Measurements from ENCODE around the gene ADD1. TPM values are rescaled to one million over a fixed set of nuclear protein-coding genes. Genes with fewer than 3 reads are reported as not detected.

Gene ADD1
- total and polyA plus RNA-seq, 2 of the 13 experiments (the other 11 are each of a cell fraction or from before 2014, with no cell fraction given), result 73.9 to 122 TPM

DNA sequence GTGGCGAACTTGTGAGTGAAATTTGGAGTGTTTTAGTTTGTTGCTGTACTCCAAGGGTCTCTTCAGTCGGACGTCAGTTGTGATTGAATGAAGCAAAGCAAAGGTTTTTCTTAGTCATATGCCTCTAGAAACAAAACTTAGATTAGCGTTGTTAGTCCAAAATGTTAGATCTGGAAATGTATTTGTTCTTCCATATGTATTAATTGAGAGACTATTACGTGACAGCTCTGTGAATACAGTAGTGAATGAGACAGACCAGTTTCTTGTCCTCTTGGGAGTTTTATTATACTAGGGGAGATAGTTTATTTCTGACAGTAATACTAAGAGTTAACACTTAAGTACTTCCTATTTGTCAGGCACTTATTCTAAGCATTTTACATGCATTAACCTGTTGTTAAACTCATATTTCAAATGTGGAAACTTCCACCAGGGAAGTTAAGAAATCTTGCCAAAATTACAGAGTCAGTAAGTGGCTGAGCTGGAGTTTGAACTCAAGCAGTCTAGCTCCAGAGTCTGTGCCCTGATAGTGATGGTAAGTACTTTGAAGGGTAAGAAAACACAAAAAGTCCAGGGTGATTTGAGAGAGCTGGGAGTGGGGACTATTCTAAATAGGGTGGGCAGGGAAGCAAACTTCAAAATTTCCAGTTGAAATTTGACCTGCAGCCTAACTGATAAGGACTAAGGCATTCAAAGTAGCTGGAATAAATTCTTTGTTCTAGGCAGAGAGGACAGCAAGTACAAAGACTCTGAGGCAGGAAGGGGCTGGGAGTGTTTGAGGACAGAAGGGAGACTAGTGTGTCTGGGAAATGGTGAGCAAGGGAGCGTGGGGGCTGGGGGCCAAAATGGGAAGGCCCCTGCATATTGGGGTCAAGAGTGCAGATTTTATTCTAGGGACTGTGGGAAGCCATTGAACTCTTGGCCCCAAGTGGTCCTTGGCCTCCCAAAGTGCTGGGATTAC lies 17.0 kb downstream of the ADD1 start (continued):
- peak; percentile 87 for TF ChIP-seq PAXIP1 (CRISPR knock-in tag; conservative IDR thresholded peaks at IDR 0.05)
- TF ChIP-seq, protein P1, sequence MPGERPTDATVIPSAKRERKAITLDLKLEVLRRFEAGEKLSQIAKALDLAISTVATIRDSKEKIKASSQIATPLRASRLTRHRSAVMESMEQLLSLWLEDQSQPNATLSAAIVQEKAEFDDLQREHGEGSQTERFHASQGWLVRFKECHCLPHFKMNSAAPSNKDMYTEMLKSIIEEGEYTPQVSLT (CRISPR knock-in tag; IDR thresholded peaks at IDR 0.05; ENCODE audit: borderline replicate concordance, low read depth), result no peak
- no peak for TF ChIP-seq MBNL3 (CRISPR knock-in tag; conservative IDR thresholded peaks at IDR 0.05)
- TF ChIP-seq PAWR (CRISPR knock-in tag; IDR thresholded peaks at IDR 0.05; ENCODE audit: borderline replicate concordance), result no peak
- TF ChIP-seq NFKBIZ (CRISPR knock-in tag; IDR thresholded peaks at IDR 0.05), result no peak
- TF ChIP-seq ZNF333 (CRISPR knock-in tag; IDR thresholded peaks at IDR 0.05; ENCODE audit: borderline replicate concordance), result no peak
- peak; percentile 47; the same call in 1 of the 2 replicates for TF ChIP-seq PITX1 (CRISPR knock-in tag; IDR thresholded peaks at IDR 0.05)
- TF ChIP-seq TGIF2 (CRISPR knock-in tag; IDR thresholded peaks at IDR 0.05), result peak; percentile 29; the same call in 1 of the 2 replicates
- no peak for TF ChIP-seq ZNF556 (CRISPR knock-in tag; IDR thresholded peaks at IDR 0.05; ENCODE audit: borderline replicate concordance)
- peak; percentile 91 for TF ChIP-seq BCL6 (CRISPR knock-in tag; IDR thresholded peaks at IDR 0.05)
- TF ChIP-seq GABPA (IDR thresholded peaks at IDR 0.05; ENCODE audit: low read depth, low read length), result no peak
- no peak for TF ChIP-seq GABPA (CRISPR knock-in tag; IDR thresholded peaks at IDR 0.05; ENCODE audit: low read depth)
- no peak for TF ChIP-seq TP53 (CRISPR knock-in tag; conservative IDR thresholded peaks at IDR 0.05)
- TF ChIP-seq ZFP36L1 (CRISPR knock-in tag; IDR thresholded peaks at IDR 0.05), result peak; percentile 65; the same call in 1 of the 2 replicates
- no peak for TF ChIP-seq ZNF234 (CRISPR knock-in tag; conservative IDR thresholded peaks at IDR 0.05)
- TF ChIP-seq ZNF775 (CRISPR knock-in tag; IDR thresholded peaks at IDR 0.05; ENCODE audit: borderline replicate concordance), result no peak
- TF ChIP-seq DRAP1 (CRISPR knock-in tag; IDR thresholded peaks at IDR 0.05), result peak; percentile 17; the same call in 1 of the 2 replicates
- no peak for TF ChIP-seq ZNF883 (CRISPR knock-in tag; IDR thresholded peaks at IDR 0.05; ENCODE audit: not compliant biosample characterization)
- peak; percentile 100 for TF ChIP-seq PATZ1 (CRISPR knock-in tag; IDR thresholded peaks at IDR 0.05)
